B cell (primary cell): ENCODE results near the gene KLHDC8A.

Experiments
- CTCF ChIP-seq: fragments of 200-600 bp; IDR thresholded peaks from one replicate; pipeline ENCODE4 v1.8.0; 2022; ENCODE audit warnings: antibody characterized with exemption, mild to moderate bottlenecking
- EZH2 ChIP-seq: IDR thresholded peaks from 2 replicates; pipeline ENCODE4 v1.6.1; 2012; ENCODE audit warnings: borderline replicate concordance, low read depth, mild to moderate bottlenecking, moderate library complexity, low read length; ENCODE audit not compliant: insufficient read depth, poor library complexity, severe bottlenecking

DNA sequence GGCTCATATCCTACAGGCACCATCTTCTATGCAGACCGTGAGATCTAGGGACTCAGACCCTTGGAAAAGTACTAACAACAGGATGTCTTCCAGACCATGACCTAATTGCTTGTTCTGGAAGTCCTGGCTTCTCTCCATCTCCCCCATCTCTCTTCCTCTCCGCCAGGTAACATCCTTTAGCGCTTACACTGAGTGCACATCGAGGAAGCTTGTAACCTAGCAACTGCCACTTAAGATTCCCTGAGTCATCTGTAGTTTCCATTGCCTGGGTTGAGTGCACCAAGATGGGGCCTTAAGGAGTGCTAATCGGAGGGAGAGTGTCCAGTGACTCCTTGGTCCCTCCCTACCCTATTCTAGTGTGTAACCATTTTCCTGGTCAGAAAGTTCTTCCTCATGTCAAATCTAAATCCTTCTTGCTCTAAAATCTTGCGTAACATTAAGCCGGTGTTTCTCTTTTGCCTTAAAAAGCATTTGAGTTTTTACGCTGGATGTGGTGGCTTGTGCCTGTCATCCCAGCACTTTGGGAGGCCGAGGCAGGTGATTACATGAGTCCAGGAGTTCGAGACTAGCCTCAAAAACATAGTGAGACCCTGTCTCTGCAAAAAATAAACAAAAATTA, 9.7 kb downstream of the KLHDC8A start:
- no peak for TF ChIP-seq CTCF
- TF ChIP-seq EZH2 = no peak
